Measurements from ENCODE around the gene SRRM3.

- TF ChIP-seq, protein P1, sequence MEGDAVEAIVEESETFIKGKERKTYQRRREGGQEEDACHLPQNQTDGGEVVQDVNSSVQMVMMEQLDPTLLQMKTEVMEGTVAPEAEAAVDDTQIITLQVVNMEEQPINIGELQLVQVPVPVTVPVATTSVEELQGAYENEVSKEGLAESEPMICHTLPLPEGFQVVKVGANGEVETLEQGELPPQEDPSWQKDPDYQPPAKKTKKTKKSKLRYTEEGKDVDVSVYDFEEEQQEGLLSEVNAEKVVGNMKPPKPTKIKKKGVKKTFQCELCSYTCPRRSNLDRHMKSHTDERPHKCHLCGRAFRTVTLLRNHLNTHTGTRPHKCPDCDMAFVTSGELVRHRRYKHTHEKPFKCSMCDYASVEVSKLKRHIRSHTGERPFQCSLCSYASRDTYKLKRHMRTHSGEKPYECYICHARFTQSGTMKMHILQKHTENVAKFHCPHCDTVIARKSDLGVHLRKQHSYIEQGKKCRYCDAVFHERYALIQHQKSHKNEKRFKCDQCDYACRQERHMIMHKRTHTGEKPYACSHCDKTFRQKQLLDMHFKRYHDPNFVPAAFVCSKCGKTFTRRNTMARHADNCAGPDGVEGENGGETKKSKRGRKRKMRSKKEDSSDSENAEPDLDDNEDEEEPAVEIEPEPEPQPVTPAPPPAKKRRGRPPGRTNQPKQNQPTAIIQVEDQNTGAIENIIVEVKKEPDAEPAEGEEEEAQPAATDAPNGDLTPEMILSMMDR (IDR thresholded peaks at IDR 0.05; ENCODE audit: insufficient read depth, low read depth, low read length) = peak; percentile 98
- TF ChIP-seq EZH2 (IDR thresholded peaks at IDR 0.05; ENCODE audit: insufficient read depth, low read length) = no peak
These were observed 89.9 kb downstream of the SRRM3 start for GRCh38 chr7:76291351-76292212.
